Sigmoid colon (tissue), 4 donors: ENCODE results near the gene TRAPPC13.
"Not testable (repeated sequence)": the region's sequence is repeated elsewhere in the genome, so short reads cannot be mapped to it uniquely, and the experiment has no call there.

Source experiments
- CTCF ChIP-seq, 4 experiments: fragments of 450-650 bp in 3 of 4; fragments of 200-600 bp in 1 of 4; IDR thresholded peaks; one replicate each; pipeline ENCODE4 v1.5.1; 2016 to 2019; ENCODE audit warnings: antibody characterized with exemption in 4 of 4, mild to moderate bottlenecking in 3 of 4, moderate library complexity in 2 of 4
- POLR2AphosphoS5 ChIP-seq, 4 donors: sonication (generic); formaldehyde crosslinking; IDR thresholded peaks; one replicate each; pipeline ENCODE4 v1.6.1; 2017; ENCODE audit warnings: antibody characterized with exemption in 4 of 4

GRCh38 chr5:65621961-65622360 lies 2.9 kb upstream of the TRAPPC13 start:
- TF ChIP-seq CTCF, POLR2AphosphoS5 (IDR thresholded peaks at IDR 0.05): not testable (repeated sequence)
